Hematopoietic multipotent progenitor cell (in vitro differentiated cells): ENCODE measurements around the gene STIM2. TPM values are rescaled to one million over a fixed set of nuclear protein-coding genes. Genes with fewer than 3 reads are reported as not detected.
"Not testable (repeated sequence)": the region's sequence is repeated elsewhere in the genome, so short reads cannot be mapped to it uniquely, and the experiment has no call there.

Experiments used
- DNase-seq, 3 donors: peaks; one replicate each; pipeline ENCODE4 v3.0.0-alpha.2; 2011 to 2015; ENCODE audit warnings: low read depth in 2 of 3, low spot score in 2 of 3
- total RNA-seq: library from RNA; depleted of rRNA; stranded (reverse); fragments of >200 nt; gene quantifications from one replicate; pipeline ENCODE4 v1.2.3, GENCODE V29; 2012

Gene STIM2
- total RNA-seq, 1 donor = 17.8 TPM

GRCh38 chr4:26866781-26867180 is 6.1 kb downstream of the STIM2 start:
- DNase-seq = no peak

GRCh38 chr4:26867914-26868684 is 7.5 kb downstream of the STIM2 start:
- DNase-seq = no peak

- DNase-seq = no peak
These were observed 10.1 kb downstream of the STIM2 start for GRCh38 chr4:26870576-26871262.

- no peak for DNase-seq
These were observed 11.0 kb downstream of the STIM2 start for GRCh38 chr4:26871611-26872010.

- DNase-seq = peak in 2 of 3 donors; percentile 85 to 95
These were observed 12.9 kb downstream of the STIM2 start for GRCh38 chr4:26873391-26874026.

- DNase-seq = no peak
These were observed 13.5 kb downstream of the STIM2 start for GRCh38 chr4:26874110-26874509.

- DNase-seq = no peak
These were observed 16.8 kb downstream of the STIM2 start for GRCh38 chr4:26877406-26877805.

- no peak for DNase-seq
These were observed 17.3 kb downstream of the STIM2 start for GRCh38 chr4:26877961-26878360.

GRCh38 chr4:26878794-26879391 is 18.3 kb downstream of the STIM2 start:
- DNase-seq = no peak

GRCh38 chr4:26879805-26880204 is 19.2 kb downstream of the STIM2 start:
- DNase-seq = no peak

- DNase-seq = no peak
These were observed 23.4 kb downstream of the STIM2 start for GRCh38 chr4:26884026-26884425.

GRCh38 chr4:26884486-26884988 is 23.9 kb downstream of the STIM2 start:
- no peak for DNase-seq

GRCh38 chr4:26885912-26886274 is 25.3 kb downstream of the STIM2 start:
- peak in 2 of 3 donors; percentile 83 to 91 for DNase-seq

- DNase-seq = no peak
These were observed 26.5 kb downstream of the STIM2 start for GRCh38 chr4:26887143-26887542.

- DNase-seq = no peak
These were observed 27.2 kb downstream of the STIM2 start for GRCh38 chr4:26887809-26888208.

GRCh38 chr4:26889356-26889755 is 28.7 kb downstream of the STIM2 start:
- DNase-seq = no peak

GRCh38 chr4:26891054-26891453 is 30.4 kb downstream of the STIM2 start:
- DNase-seq = no peak

- DNase-seq = no peak
These were observed 31.2 kb downstream of the STIM2 start for GRCh38 chr4:26891867-26892266.

- no peak for DNase-seq
These were observed 32.0 kb downstream of the STIM2 start for GRCh38 chr4:26892480-26893150.

- no peak for DNase-seq
These were observed 32.9 kb downstream of the STIM2 start for GRCh38 chr4:26893491-26893890.

- DNase-seq = not testable (repeated sequence)
These were observed 34.2 kb downstream of the STIM2 start for GRCh38 chr4:26894881-26895280.
